ENCODE measurements around the gene SDR42E2. TPM values are rescaled to one million over a fixed set of nuclear protein-coding genes. Genes with fewer than 3 reads are reported as not detected.

SDR42E2 gene
- total RNA-seq, 4 donors from 2014 or later = not detected

GRCh38 chr16:22183901-22184614 lies 21.8 kb downstream of the SDR42E2 start:
- ATAC-seq (ENCODE audit: low FRiP score) (no peak), DNase-seq (ENCODE audit: low spot score) (no peak)
- TF ChIP-seq CTCF (IDR thresholded peaks at IDR 0.05) = no peak

GRCh38 chr16:22184615-22184968 lies 22.3 kb downstream of the SDR42E2 start:
- TF ChIP-seq CTCF (IDR thresholded peaks at IDR 0.05) = no peak
- DNase-seq (ENCODE audit: low spot score) = no peak
- ATAC-seq (ENCODE audit: low FRiP score) = no peak

- ATAC-seq (ENCODE audit: low FRiP score) = no peak
- no peak for DNase-seq (ENCODE audit: low spot score)
- TF ChIP-seq CTCF (IDR thresholded peaks at IDR 0.05) = no peak
Measured at GRCh38 chr16:22186517-22186916, 24.2 kb downstream of the SDR42E2 start.

GRCh38 chr16:22188267-22188594 lies 25.9 kb downstream of the SDR42E2 start:
- DNase-seq (ENCODE audit: low spot score) (no peak), ATAC-seq (ENCODE audit: low FRiP score) (no peak)
- no peak for TF ChIP-seq CTCF (IDR thresholded peaks at IDR 0.05)

GRCh38 chr16:22188595-22189442 lies 26.5 kb downstream of the SDR42E2 start:
- DNase-seq (ENCODE audit: low spot score) = no peak

GRCh38 chr16:22189473-22190080 lies 27.3 kb downstream of the SDR42E2 start:
- ATAC-seq (ENCODE audit: low FRiP score) = no peak
- DNase-seq (ENCODE audit: low spot score) = no peak
- no peak for TF ChIP-seq CTCF (IDR thresholded peaks at IDR 0.05)

More at GRCh38 chr16:22188595-22189442, 26.5 kb downstream of the SDR42E2 start:
- peak in 1 of 3 donors; percentile 35 for TF ChIP-seq CTCF (IDR thresholded peaks at IDR 0.05)
- ATAC-seq (ENCODE audit: low FRiP score) = no peak
